Kasumi-1 (cell line): ENCODE results near the gene NDUFA11.

Experiments used
- DNase-seq, 2 experiments: peaks; one replicate each; lab custom pipeline; 2025; lab: John Stamatoyannopoulos, UW

Gene NDUFA11

DNA sequence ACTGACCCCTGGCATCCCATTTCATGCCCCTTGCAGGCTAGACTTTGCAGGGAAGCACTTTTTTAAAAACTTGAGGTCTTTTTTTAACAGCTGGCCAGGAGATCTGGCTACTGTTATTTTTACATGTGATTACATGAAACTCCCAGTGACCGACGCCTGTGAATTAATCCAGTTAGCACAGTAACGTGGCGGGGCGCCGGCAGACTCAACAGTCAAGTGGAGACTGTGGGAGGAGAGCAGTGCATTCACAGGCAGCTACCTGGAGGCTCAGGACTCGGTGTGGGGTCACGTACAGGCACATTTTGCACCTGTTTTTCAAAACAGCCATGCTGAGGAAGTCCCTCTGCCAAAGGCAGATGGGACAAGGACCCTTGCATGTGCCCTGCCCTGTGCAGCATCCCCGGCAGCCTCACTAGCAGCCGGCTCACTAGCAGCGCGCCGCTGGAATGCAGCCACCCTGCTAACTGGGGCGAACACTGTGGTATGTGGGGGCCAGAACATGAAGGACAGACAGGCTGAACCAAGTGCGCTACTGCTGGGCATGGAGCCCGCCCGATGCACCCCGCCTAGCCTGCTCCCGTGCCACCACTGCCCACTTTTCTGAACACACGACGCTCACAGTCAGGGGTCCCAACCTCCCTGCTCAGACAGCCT is 29.1 kb upstream of the NDUFA11 start:
- no peak for DNase-seq

DNA sequence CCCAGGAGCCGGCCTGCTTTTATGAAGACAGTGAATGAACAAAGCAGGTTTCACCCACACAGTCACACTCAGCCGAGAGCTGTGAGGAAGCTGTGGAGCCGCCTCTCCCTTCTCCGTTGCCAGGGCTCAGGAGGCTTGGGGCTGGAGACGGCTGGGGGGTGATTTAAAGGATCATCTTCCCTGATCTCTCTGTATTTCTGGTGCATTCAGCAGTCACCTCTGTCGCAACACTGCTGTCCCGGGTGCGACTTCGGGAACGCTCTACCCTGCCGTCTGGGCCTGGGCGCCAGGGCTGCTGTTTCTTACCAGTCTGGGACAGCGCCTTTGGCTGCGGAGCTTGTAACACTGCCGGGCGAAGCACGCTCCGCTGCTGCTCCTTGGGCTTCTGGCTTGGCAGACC is 28.6 kb upstream of the NDUFA11 start:
- no peak for DNase-seq

DNA sequence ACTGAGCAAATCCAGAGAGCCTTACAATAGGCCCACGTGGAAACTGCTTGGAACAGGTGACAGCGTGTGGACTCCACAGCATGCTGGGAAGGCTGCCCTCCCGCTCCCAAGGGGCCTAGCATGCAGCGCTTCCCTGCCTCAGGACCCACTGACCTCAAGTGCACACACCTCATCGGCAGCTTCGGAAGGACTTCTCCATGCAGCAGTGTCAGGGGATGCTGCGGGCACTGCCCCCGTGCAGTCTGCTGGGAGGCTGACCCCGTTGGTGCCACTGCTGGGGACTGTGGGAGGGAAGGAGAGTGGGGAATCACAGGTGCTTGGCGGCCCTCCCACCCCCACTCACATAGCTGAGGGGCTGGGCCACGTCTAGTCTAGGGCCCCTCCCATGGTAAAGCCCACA is 27.7 kb upstream of the NDUFA11 start:
- DNase-seq = no peak

DNA sequence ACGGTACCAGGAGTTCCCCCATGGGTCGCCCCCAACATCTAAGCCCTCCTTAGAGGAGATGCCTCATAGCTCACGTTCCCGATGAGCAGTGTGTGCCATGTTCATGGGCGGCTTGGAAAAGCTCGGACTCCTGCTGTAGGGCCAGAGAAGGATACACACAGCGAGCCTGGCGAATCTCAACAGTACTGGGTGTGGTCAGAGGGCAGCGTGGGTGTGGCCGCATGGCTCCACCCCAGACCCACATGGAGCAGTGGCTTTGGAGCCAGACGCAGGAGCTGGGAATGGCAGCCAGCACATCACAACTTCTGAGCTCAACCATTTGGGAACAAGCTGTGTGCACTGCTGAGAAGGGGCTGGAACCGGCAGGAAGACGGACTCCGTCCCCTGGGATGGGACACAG is 26.0 kb upstream of the NDUFA11 start:
- DNase-seq = no peak

DNA sequence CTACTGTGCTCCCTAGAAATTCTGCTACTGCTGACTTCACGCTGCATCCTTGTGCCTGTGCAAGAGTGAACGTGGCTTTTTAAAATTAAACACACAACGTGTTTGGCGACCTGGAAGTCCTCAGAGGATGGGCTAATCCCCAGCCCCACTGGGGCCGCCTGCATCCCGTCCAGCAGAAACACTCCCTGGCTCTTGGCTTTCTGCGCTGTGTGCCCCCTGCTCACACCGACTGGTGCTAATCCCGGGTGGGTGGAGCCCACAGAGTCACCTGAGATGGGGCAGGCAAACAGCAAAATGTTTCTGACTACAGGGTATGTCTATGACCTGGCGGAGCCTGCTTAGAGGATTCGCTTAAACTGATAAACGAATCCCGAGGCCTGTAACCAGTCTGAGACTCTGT is 25.6 kb upstream of the NDUFA11 start:
- no peak for DNase-seq

DNA sequence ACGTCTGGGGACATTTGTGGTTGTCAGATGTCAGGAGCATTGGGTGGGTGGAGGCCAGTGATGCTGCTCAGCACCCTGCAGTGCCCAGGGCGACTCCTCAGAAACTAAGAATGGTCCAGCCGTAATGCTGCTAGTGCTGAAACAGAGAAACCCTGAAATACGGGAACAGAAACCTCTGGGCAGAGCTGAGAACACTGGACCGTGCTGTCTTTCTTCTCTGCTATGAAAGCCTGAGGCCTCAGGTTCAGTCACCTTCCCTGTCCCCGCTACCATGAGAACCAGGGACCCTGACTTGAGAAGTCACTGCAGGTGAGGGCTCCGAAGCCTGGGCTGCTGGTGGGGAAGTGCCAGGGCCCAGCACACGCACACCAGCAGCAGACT is 23.8 kb upstream of the NDUFA11 start:
- DNase-seq = no peak

DNA sequence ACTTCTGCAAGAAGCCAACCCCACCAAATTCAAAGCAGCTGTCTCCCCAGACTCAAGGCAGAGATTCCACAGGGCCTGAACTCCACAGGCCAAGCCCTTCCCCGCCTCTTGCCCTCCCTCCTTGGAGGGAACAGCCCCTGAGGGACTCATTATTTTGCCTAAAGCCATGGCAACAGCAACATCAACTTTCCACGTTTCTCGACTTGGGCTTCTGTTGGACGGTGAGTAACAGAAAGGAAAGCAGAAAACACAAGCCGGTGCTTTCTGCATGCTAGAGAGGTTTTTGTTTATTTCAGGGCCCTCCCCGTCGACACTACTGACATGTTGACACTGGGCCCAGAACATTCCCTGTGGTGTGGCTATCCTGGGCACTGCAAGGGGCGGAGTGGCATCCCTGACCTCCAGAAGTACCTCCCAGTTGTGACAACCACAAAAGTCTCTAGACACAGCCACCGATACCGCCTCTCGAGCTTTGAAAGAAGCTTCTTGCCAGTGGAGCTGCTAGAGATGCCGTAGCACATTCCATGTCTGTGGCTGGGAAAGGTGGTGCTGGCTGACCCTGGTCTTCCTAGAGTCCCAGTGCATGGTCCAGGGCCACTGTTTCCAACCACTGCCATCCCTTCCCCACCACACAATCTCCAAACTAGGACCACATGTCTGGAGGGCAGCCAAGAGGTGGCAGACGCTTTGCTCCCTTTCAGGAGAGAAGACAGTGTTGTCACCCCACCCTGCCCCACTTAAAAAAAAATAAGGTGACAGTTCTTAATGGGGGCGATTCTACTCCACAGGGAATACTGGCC is 23.3 kb upstream of the NDUFA11 start:
- no peak for DNase-seq

DNA sequence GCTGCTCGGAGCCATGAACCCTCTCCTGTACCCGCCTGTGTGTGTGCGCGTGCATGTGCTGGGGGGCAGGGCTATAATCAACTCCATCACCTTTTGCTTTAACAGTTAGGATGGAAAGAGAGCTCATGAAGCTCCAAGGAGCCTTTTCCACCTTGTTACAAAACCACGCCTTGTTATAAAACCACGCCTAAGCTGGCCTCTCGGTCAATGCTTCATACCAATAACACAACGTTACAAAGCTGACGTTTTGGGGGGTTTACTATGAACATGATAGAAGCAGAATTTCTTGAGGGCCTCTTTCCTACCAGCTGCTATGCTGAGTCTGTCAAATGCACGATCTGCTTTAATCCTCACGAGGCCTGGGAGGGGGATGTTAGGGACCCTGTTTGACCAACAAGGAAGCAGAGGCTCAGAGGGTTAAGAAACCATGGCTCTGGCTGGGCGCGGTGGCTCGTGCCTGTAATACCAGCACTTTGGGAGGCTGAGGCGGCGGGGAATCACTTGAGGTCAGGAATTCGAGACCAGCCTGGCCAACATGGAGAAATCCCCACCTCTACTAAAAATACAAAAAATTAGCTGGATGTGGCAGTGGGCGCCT is 22.3 kb upstream of the NDUFA11 start:
- DNase-seq = no peak

DNA sequence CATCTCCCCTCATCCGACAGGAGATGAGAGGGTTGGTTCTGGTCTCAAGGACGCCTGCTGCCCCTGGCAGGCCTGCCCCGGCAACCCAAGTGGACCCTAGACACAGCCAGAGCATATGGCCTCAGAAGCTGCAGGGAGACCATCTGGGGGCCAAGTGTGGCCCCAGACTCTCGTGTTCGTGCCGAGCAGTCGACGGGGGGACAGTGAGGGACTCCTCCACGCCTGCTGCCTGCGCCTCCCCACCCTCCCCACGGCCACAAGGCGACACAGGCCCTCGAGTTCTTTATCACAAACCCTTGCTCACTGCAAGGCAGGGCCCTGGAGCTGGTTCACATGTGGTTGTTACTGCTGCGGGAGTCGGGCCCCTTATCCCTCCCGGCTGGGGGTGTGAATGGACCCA is 19.8 kb upstream of the NDUFA11 start:
- DNase-seq = no peak

DNA sequence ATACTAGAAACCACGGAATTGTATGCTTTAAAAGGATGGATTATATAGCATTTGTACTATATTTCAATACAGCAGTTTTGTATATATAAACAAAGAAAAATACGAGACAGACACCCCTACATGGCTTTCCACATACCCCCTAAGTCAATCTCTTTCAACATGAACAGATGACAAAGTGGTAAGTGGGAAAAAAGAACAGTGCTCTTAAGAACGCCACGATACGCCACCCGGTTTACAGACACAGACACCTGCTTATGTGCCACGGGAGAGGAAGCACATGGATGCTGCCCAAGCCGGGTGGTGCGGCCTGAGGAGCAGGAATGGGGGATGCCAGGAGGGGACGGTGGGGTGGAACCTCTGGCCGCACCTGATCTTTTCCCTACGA is 18.6 kb upstream of the NDUFA11 start:
- no peak for DNase-seq

DNA sequence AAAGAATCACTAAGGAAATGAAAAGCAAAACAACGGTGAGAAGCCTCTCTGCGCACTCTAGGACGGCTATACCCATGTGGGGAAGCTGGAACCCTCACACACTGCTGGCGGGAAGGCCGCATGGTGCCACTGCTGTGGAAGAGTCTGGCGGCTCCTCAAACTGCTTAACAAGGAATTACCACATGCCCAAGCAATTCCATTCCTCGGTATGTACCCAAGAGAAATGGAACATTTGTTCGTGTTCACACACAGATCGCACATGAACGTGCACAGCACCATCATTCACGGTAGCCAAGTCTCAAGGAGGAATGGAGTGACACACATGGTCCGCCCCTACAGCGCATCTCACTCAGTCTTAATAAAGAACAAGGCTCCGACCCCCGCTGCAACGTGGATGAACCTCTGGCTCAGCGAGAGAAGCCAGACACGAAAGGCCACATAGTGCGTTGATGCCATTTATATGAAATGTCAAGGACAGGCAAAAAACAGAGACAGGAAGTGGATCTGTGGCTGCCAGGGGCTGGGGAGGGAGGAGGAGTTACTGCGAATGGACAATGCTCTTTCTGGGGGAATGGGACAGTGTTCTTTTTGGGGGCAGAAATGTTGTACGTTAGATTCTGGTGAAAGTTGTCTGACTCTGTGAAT is 18.0 kb upstream of the NDUFA11 start:
- no peak for DNase-seq

DNA sequence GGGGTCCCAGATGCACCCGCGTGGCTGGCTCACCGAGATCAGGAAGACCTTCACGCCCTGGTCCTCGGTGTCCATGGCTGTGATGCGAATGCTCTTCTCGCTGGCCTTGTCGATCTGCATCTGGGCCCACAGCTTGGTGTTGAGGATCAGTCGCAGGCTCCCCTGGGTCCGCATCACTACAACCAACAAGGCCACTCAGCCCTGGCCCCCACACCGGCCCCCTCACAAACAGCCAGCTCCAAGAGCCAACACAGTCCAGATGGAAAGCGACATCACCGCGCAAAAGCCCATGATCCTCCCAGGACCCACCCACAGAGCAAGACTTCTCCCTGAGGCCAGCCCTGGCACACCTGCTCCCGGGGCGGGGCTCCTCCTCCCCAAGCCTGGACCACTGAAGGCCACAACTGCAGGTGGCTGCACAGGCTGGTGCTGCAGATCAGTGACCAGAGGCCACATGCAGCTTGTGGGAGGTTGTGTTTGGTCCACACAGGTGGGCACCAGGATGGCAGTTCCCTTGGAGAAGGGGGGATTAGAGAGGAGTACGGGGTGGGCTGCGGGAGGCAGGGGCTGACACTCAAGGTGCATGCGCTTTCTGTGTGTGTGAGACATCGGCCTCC is 15.0 kb upstream of the NDUFA11 start:
- no peak for DNase-seq

DNA sequence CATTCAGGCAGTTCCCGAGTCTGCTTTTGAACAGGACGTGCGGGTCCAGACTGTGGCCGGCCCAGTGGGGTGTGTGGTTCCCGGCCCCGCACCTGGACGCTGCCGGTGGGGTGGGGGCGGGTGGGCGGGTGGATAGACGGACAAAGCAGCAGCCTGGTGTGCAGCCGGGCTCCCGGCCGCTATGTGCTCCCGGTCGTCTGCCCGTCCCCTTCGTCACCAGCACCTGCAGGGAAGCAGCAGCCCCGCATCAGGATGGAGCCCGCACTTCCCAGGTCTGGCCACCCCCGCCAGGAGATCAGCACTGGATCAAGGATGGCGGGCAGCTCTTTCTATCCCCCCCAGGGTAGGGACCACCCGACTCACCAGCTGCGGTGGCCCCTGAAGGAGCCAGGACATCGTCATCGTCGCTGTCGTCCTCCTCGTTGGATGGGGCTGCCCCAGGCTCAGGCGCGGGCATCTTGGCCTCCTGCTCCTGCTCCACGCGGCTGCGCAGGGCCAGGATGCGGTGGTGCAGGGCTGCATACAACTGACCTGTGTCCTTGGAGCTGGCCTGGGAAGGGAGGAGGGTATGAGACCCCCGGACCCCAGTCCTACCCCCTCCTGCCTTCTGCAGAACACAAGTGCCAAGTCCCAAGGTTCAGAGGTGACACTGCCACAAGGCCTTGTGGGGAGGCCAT is 14.0 kb upstream of the NDUFA11 start:
- DNase-seq = no peak

DNA sequence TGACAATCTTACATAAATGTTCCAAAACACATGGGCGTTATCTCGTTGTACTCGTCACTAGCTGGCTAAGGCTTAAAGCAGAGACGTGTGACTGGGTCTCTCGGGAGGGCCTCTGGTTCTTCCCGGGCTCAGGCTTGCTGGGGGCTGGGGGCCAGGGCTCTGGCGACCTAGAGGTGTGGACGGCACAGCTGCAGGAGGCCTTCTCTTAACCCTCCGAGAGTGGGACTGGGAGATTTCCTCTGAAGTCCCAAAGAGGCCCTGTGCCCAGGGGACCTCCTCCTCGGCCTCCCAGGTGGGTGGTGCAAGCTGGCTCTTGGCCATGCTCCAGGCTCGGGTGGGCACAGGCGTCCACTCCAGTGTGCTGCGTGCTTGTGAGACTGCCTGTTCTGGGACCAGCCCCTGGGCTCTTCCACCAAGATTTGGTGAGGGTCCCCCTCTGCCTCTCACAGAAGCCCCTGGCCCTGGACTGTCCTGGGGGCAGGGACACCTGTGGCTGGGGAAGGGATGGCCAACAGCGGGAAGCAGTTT is 12.7 kb upstream of the NDUFA11 start:
- DNase-seq = no peak

DNA sequence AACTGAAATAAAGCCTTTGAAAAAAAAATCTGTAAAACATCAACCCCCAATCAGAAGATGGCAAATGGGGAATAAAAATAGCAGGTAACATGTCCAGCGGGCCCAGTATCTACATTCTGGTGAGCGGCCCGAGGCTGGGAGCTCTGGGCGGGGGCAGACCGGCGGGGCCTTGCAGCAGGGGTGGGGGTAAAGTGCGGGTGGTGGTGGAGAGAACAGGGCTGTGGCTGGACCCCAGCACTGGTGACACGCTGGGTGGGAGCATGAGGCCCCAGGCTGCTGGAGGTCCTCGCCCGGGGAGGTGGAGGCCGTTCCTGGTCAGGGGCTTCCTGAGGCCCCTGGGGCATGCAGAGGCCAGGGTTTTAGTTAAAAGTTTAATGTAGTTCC is 12.2 kb upstream of the NDUFA11 start:
- DNase-seq = no peak

DNA sequence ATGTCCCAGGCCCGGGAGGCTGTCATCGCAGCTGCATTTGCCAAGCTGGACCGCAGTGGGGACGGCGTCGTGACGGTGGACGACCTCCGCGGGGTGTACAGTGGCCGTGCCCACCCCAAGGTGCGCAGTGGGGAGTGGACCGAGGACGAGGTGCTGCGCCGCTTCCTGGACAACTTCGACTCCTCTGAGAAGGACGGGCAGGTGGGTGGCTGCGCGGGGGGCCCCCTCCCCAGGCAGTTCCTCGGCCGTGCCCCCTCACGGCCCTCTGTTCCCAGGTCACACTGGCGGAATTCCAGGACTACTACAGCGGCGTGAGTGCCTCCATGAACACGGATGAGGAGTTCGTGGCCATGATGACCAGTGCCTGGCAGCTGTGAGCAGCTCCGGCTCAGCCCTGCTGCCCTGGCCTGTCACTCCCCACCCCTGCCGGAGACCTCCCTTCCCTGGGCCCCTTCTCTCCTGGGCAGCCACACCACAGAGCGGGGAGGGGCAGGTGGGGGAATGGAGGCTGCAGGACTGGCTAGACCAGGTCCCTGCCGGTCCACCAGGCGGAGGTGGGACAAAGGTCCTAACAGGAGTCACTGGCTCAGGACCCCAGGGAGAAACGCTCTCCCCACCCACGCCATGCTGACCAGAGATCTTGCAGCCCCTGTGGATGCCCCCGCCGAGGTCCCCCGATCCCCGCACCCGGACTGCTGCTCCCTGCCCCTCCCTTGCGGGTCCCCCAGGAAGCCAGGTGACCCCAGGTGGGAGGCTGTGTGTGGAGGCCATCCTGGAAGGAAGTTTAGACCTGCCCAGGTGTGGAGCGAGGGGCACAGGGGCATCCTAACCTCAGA is 11.6 kb upstream of the NDUFA11 start:
- DNase-seq = no peak

DNA sequence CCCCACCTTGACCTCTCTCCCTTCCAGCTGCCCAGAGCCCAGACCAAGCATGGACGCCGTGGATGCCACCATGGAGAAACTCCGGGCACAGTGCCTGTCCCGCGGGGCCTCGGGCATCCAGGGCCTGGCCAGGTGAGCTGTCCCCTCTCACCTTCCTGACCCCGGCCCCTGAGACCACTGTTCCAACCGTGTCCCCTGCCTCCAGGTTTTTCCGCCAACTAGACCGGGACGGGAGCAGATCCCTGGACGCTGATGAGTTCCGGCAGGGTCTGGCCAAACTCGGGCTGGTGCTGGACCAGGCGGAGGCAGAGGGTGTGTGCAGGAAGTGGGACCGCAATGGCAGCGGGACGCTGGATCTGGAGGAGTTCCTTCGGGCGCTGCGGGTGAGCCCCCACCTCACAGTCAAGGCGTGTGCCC is 10.8 kb upstream of the NDUFA11 start:
- no peak for DNase-seq

DNA sequence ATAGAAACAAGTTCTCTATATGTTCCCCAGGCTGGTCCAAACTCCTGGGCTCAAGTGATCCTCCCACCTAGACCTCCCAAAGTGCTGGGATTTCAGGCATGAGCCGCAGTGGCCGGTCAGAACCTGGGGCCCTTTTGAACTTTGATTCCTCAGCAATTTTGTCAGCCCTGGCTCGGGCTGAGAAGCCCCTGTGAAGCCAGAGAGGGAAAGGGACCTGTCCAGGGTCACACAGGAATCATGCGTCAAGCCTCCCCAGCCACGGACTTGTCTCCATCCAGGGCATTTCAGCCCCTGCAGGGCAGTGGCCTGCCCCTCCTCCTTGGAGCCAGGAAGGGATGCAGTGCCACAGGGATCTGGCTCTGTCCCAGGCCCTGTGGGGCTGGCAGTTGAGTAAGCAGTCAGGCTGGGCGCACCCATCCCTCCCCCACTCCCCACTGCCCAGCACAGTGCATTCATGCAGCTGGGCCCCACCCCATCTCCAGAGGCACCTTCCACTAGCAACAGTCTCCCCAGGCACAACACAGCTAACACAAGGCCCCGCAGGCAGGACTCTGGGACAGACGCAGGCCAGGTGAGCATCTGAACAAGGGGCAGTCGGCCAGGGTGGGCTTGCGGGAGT is 10.3 kb upstream of the NDUFA11 start, which contains the start of gene CAPS:
Gene CAPS (plus strand): TSS at position 516 of the 619 bp plus-strand sequence. CDS start 153 bp downstream, outside the sequence.
- no peak for DNase-seq

DNA sequence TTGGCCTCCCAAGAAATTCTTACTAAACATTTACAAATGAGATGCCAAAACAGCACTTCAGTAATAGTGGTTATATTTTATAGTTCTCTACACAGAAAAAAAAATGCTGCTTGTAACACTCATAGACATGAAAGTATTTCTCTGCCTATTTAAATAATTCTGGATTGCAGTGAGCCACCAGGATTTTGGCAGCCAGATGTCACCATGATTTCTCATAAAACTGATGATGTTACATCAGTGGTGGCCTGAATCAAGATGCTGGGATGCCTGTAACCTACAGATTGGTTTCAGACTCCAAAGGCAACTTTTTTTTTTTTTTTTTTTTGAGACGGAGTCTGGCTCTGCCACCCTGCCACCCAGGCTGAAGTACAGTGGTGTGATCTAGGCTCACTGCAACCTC is 7.8 kb upstream of the NDUFA11 start:
- DNase-seq = no peak

DNA sequence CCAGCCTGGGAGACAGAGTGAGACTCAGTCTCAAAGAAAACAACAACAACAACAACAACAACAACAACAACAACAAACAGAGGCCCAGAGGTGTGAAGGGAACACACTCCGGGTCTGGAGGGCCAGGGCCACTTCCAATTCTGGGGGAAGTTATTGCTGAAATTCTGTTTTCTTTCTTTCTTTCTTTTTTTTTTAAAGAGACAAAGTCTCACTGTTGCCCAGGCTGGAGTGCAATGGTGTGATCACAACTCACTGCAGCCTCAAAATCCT is 7.0 kb upstream of the NDUFA11 start:
- no peak for DNase-seq
